HepG2 (cell line): ENCODE data around the gene TUBB3. TPM values are rescaled to one million over a fixed set of nuclear protein-coding genes. Genes with fewer than 3 reads are reported as not detected.

Source experiments
- DNMT3B ChIP-seq: conservative IDR thresholded peaks from 2 replicates; pipeline ENCODE4 v1.6.1; 2016; ENCODE audit warnings: missing biosample characterization, control low read depth
- KDM5A ChIP-seq: fragments of 200-600 bp; sonication (generic); IDR thresholded peaks from 2 replicates; pipeline ENCODE4 v1.7.0; 2018; ENCODE audit warnings: antibody characterized with exemption, mild to moderate bottlenecking, low read length, borderline replicate concordance
- KIAA2018 ChIP-seq: sonication (generic); formaldehyde crosslinking; IDR thresholded peaks from 2 replicates; pipeline ENCODE4 v1.5.0; 2020; ENCODE audit warnings: mild to moderate bottlenecking, missing genetic modification reagents, borderline replicate concordance
- MTA1 ChIP-seq: sonication (generic); formaldehyde crosslinking; IDR thresholded peaks from 2 replicates; pipeline ENCODE4 v1.4.0; 2020; ENCODE audit warnings: missing genetic modification reagents, mild to moderate bottlenecking, borderline replicate concordance
- RAD51 ChIP-seq: fragments of 450-650 bp; IDR thresholded peaks from 2 replicates; pipeline ENCODE4 v1.6.1; 2016; ENCODE audit warnings: borderline replicate concordance
- SP4 ChIP-seq: sonication (generic); formaldehyde crosslinking; IDR thresholded peaks from 2 replicates; pipeline ENCODE4 v1.8.1; 2023; ENCODE audit warnings: mild to moderate bottlenecking, missing genetic modification reagents
- TCF7 ChIP-seq: sonication (generic); IDR thresholded peaks from 2 replicates; pipeline ENCODE4 v1.6.1; 2016; ENCODE audit warnings: antibody characterized with exemption, low read depth
- TOE1 ChIP-seq: sonication (generic); formaldehyde crosslinking; IDR thresholded peaks from 2 replicates; pipeline ENCODE4 v1.4.0; 2020; ENCODE audit warnings: mild to moderate bottlenecking, missing genetic modification reagents
- ZFP62 ChIP-seq: sonication (generic); formaldehyde crosslinking; IDR thresholded peaks from 2 replicates; pipeline ENCODE4 v1.4.0; 2020; ENCODE audit warnings: missing genetic modification reagents
- ZNF136 ChIP-seq: sonication (generic); formaldehyde crosslinking; IDR thresholded peaks from 2 replicates; pipeline ENCODE4 v1.8.1; 2022; ENCODE audit warnings: low read depth, mild to moderate bottlenecking, moderate library complexity, missing genetic modification reagents
- ZNF251 ChIP-seq: sonication (generic); formaldehyde crosslinking; IDR thresholded peaks from 2 replicates; pipeline ENCODE4 v1.9.0; 2021; ENCODE audit warnings: mild to moderate bottlenecking, missing genetic modification reagents
- ZNF256 ChIP-seq: sonication (generic); formaldehyde crosslinking; conservative IDR thresholded peaks from 2 replicates; pipeline ENCODE4 v1.4.0; 2020; ENCODE audit warnings: missing genetic modification reagents
- ZNF580 ChIP-seq: IDR thresholded peaks from 2 replicates; pipeline ENCODE4 v1.6.1; 2016; ENCODE audit warnings: low read depth, borderline replicate concordance
- ZNF687 ChIP-seq: sonication (generic); formaldehyde crosslinking; IDR thresholded peaks from 2 replicates; pipeline ENCODE4 v1.5.1; 2020; ENCODE audit warnings: mild to moderate bottlenecking, missing genetic modification reagents, moderate library complexity
- ZNF7 ChIP-seq: IDR thresholded peaks from 2 replicates; pipeline ENCODE4 v1.6.1; 2016; ENCODE audit warnings: missing biosample characterization, missing genetic modification reagents
- ZSCAN21 ChIP-seq: sonication (generic); formaldehyde crosslinking; IDR thresholded peaks from 2 replicates; pipeline ENCODE4 v1.8.0; 2022; ENCODE audit warnings: mild to moderate bottlenecking, missing genetic modification reagents, moderate library complexity, borderline replicate concordance
- polyA plus RNA-seq, 8 experiments: library from polyadenylated mRNA; depleted of rRNA in 3 of 8; stranded (reverse) in 7 of 8; unstranded in 1 of 8; fragments of >200 nt; fragmentation: Illumina TruSeq in 4 of 8; extraction: Trizol in 4 of 8; gene quantifications; 2 replicates each; pipeline versions ENCODE4 v1.2.1 to v1.2.3, GENCODE V29; 2011 to 2016; ENCODE audit warnings: low read depth in 4 of 8, missing spikeins in 1 of 8, mixed read lengths in 1 of 8; ENCODE audit not compliant: insufficient read depth in 1 of 8
- total RNA-seq, 5 experiments: library from RNA; depleted of rRNA; stranded (reverse); fragments of >200 nt; fragmentation: Illumina TruSeq; extraction: Trizol; gene quantifications; 2 replicates each; pipeline ENCODE4 v1.2.3, GENCODE V29; 2016; ENCODE audit warnings: low read depth in 1 of 5

The TUBB3 gene
- total and polyA plus RNA-seq, 2 of the 13 experiments (the other 11 are each of a cell fraction or from before 2014, with no cell fraction given), result 110 to 185 TPM

GRCh38 chr16:89972244-89973234 lies 49.4 kb downstream of the TUBB3 start (continued):
- TF ChIP-seq ZNF136 (CRISPR knock-in tag) (no peak), TCF7 (no peak), ZNF251 (no peak), RAD51 (no peak), MTA1 (0 out of 2 replicates have a peak, but pooled peaks have one; percentile 30), ZNF256 (CRISPR knock-in tag) (peak; percentile 86; the same call in 1 of the 2 replicates), ZNF580 (CRISPR knock-in tag) (peak; percentile 29; the same call in 1 of the 2 replicates), DNMT3B (CRISPR knock-in tag) (no peak; the same call in 1 of the 2 replicates), ZNF7 (CRISPR knock-in tag) (no peak), ZSCAN21 (peak; percentile 78; the same call in 1 of the 2 replicates), ZFP62 (CRISPR knock-in tag) (0 out of 2 replicates have a peak, but pooled peaks have one; percentile 61), KIAA2018 (CRISPR knock-in tag) (no peak; the same call in 1 of the 2 replicates), SP4 (CRISPR knock-in tag) (peak; percentile 93), ZNF687 (CRISPR knock-in tag) (peak; percentile 95), KDM5A (peak; percentile 96), TOE1 (CRISPR knock-in tag) (no peak; the same call in none of the 2 replicates)
